CD14-positive monocyte (primary cell): ENCODE data around the gene ZNF385A. TPM values are rescaled to one million over a fixed set of nuclear protein-coding genes. Genes with fewer than 3 reads are reported as not detected.

Experiments
- DNase-seq, 3 donors: peaks; one replicate each; pipeline ENCODE4 v3.0.0-alpha.2; 2011 to 2022
- H2AFZ ChIP-seq: 2 replicates; pipeline ENCODE4 v1.6.0; 2012; ENCODE audit warnings: mild to moderate bottlenecking, low read depth, low read length, inconsistent platforms; ENCODE audit not compliant: insufficient read depth, poor library complexity, severe bottlenecking
- H3K27ac ChIP-seq, 2 donors: 1 replicate in 1 of 2; 2 replicates in 1 of 2; pipeline ENCODE4 v1.5.1; 2012 to 2013; ENCODE audit warnings: low read length in 2 of 2, control low read depth in 1 of 2, inconsistent platforms in 1 of 2, low read depth in 1 of 2, mild to moderate bottlenecking in 1 of 2
- H3K27me3 ChIP-seq, 2 donors: one replicate each; pipeline versions ENCODE4 v1.6.0 to v1.6.1; 2011 to 2013; ENCODE audit warnings: low read length in 2 of 2; ENCODE audit not compliant: control insufficient read depth in 2 of 2, insufficient read depth in 2 of 2
- H3K36me3 ChIP-seq, 2 donors: replicated peaks in 1 of 2; 1 replicate in 1 of 2; 2 replicates in 1 of 2; pipeline versions ENCODE4 v1.5.1 to v1.6.1; 2012 to 2013; ENCODE audit warnings: low read length in 2 of 2, control low read depth in 1 of 2, inconsistent platforms in 1 of 2, mild to moderate bottlenecking in 1 of 2; ENCODE audit not compliant: insufficient read depth in 2 of 2, control insufficient read depth in 1 of 2
- H3K4me1 ChIP-seq, 2 donors: 1 replicate in 1 of 2; 2 replicates in 1 of 2; pipeline versions ENCODE4 v1.5.1 to v1.6.1; 2012 to 2013; ENCODE audit warnings: low read length in 2 of 2, control low read depth in 1 of 2, inconsistent platforms in 1 of 2, mild to moderate bottlenecking in 1 of 2, moderate library complexity in 1 of 2; ENCODE audit not compliant: insufficient read depth in 2 of 2, control insufficient read depth in 1 of 2
- H3K4me2 ChIP-seq: replicated peaks from 2 replicates; pipeline ENCODE3; 2012; ENCODE audit warnings: low read length, moderate library complexity, mild to moderate bottlenecking; ENCODE audit not compliant: poor library complexity, severe bottlenecking; ENCODE audit errors: extremely low read depth
- H3K4me3 ChIP-seq, 3 experiments: fragments of 200-600 bp in 1 of 3; sonication (generic) in 1 of 3; replicated peaks in 1 of 3; 1 replicate in 2 of 3; 2 replicates in 1 of 3; pipeline ENCODE4 v1.5.1; 2011 to 2013; ENCODE audit warnings: low read length in 3 of 3, mild to moderate bottlenecking in 3 of 3, control low read depth in 2 of 3, low read depth in 2 of 3, inconsistent platforms in 1 of 3, moderate library complexity in 1 of 3
- H3K79me2 ChIP-seq: 2 replicates; pipeline ENCODE4 v1.6.0; 2012; ENCODE audit warnings: mild to moderate bottlenecking, control low read depth, inconsistent platforms, low read length, moderate library complexity; ENCODE audit not compliant: insufficient read depth
- H3K9ac ChIP-seq: 2 replicates; pipeline ENCODE4 v1.6.0; 2017; ENCODE audit warnings: low read length, mild to moderate bottlenecking; ENCODE audit not compliant: insufficient read depth, poor library complexity, severe bottlenecking
- H3K9me3 ChIP-seq, 2 donors: replicated peaks in 1 of 2; 1 replicate in 1 of 2; 2 replicates in 1 of 2; pipeline versions ENCODE4 v1.5.1 to v1.6.1; 2012 to 2013; ENCODE audit warnings: low read length in 2 of 2, control low read depth in 1 of 2; ENCODE audit not compliant: control insufficient read depth in 1 of 2, insufficient read depth in 1 of 2
- H4K20me1 ChIP-seq: 2 replicates; pipeline ENCODE4 v1.6.0; 2012; ENCODE audit warnings: mild to moderate bottlenecking, low read length, control low read depth, moderate library complexity; ENCODE audit not compliant: insufficient read depth
- H3K27ac Mint-ChIP-seq, 7 donors: one replicate each; pipeline ENCODE4 v1.8.0; 2020; ENCODE audit warnings: mild to moderate bottlenecking in 7 of 7, mixed read lengths in 7 of 7, moderate library complexity in 6 of 7, inconsistent platforms in 2 of 7
- H3K27me3 Mint-ChIP-seq, 3 donors: one replicate each; pipeline ENCODE4 v1.8.0; 2021 to 2022; ENCODE audit warnings: low read depth in 3 of 3, mild to moderate bottlenecking in 3 of 3, mixed read lengths in 3 of 3, moderate library complexity in 3 of 3, inconsistent platforms in 1 of 3
- H3K36me3 Mint-ChIP-seq, 2 donors: one replicate each; pipeline ENCODE4 v1.8.0; 2020; ENCODE audit warnings: mixed read lengths in 2 of 2, inconsistent platforms in 1 of 2, mild to moderate bottlenecking in 1 of 2
- H3K4me1 Mint-ChIP-seq: one replicate; pipeline ENCODE4 v1.8.0; 2020; ENCODE audit warnings: mild to moderate bottlenecking, mixed read lengths
- H3K4me3 Mint-ChIP-seq, 2 donors: one replicate each; pipeline ENCODE4 v1.8.0; 2020; ENCODE audit warnings: mild to moderate bottlenecking in 2 of 2, mixed read lengths in 2 of 2, moderate library complexity in 1 of 2
- H3K9me3 Mint-ChIP-seq, 7 donors: one replicate each; pipeline ENCODE4 v1.8.0; 2020 to 2022; ENCODE audit warnings: mixed read lengths in 7 of 7, mild to moderate bottlenecking in 6 of 7, moderate library complexity in 6 of 7, inconsistent platforms in 2 of 7
- CTCF ChIP-seq: fragments of 200-600 bp; IDR thresholded peaks from one replicate; pipeline ENCODE4 v1.8.0; 2022; ENCODE audit warnings: antibody characterized with exemption, mild to moderate bottlenecking
- WGBS: methylation state at CpG from one replicate; pipeline ENCODE4 v1.1.5; 2013; ENCODE audit warnings: missing lambda C conversion rate; ENCODE audit not compliant: insufficient coverage; 5-methylcytosine and 5-hydroxymethylcytosine counted together
- intact Hi-C, 2 donors: fragments of 100-400 bp; cut with micrococcal nuclease; formaldehyde crosslinking; loops; one replicate each; pipeline versions ENCODE4 v1.15.0 to v1.15.1; 2023
- polyA plus RNA-seq, 3 donors: library from polyadenylated mRNA; depleted of rRNA in 1 of 3; unstranded in 2 of 3; stranded (reverse) in 1 of 3; fragments of 300-500 nt in 2 of 3; fragments of >200 nt in 1 of 3; fragmentation: Illumina TruSeq in 2 of 3; gene quantifications; 1 replicate in 2 of 3; 2 replicates in 1 of 3; pipeline ENCODE4 v1.2.3, GENCODE V29; 2012 to 2021

Gene ZNF385A
- polyA plus RNA-seq, 3 donors, result 53.9 to 97.6 (median 78.3) TPM

- no peak for TF ChIP-seq CTCF
- Mint-ChIP-seq H3K27ac (peak overlapping the region in 6 of 7 donors; percentile 14 to 85 (median 70)), H3K9me3 (peaks cover 0 to 3% (median 0%) of the 10 kb centered on the region in 7 donors), H3K36me3 (peaks cover 3 to 6% of the 10 kb centered on the region in 2 donors), H3K27me3 (peaks cover 5 to 7% (median 6%) of the 10 kb centered on the region in 3 donors), H3K4me3 (peak overlapping the region in 1 of 2 donors; percentile 54), H3K4me1 (peaks cover 65% of the 10 kb centered on the region)
- Histone ChIP-seq H3K27me3 (no peaks in the 10 kb centered on the region), H3K4me3 (no peak overlapping the region), H3K27ac (no peak overlapping the region), H3K36me3 (no peaks in the 10 kb centered on the region), H3K79me2 (peaks cover 31% of the 10 kb centered on the region), H4K20me1 (peaks cover 24% of the 10 kb centered on the region), H3K9me3 (no peaks in the 10 kb centered on the region), H3K4me2 (no peak overlapping the region), H3K4me1 (peaks cover 37 to 60% of the 10 kb centered on the region in 2 donors), H3K9ac (no peak overlapping the region), H2AFZ (no peak overlapping the region)
- intact Hi-C loops, result no loop called here
- no peak for DNase-seq
- 69% methylated on average over 3 of the region's 4 CpGs for WGBS
These were observed 36.8 kb upstream of the ZNF385A start for GRCh38 chr12:54421175-54421878.

- peak overlapping the region in 1 of 2 donors; percentile 48 for H3K4me3 Mint-ChIP-seq
- H3K9ac ChIP-seq, result no peak overlapping the region
- no peak for DNase-seq
These were observed 36.2 kb upstream of the ZNF385A start for GRCh38 chr12:54420766-54421144.

More at GRCh38 chr12:54420766-54421144, 36.2 kb upstream of the ZNF385A start:
- H3K4me2 ChIP-seq, result no peak overlapping the region
- H3K27ac ChIP-seq, result no peak overlapping the region
- H3K36me3 Mint-ChIP-seq, result peaks cover 3 to 8% of the 10 kb centered on the region in 2 donors
- peaks cover 0 to 3% (median 0%) of the 10 kb centered on the region in 7 donors for H3K9me3 Mint-ChIP-seq
- H3K36me3 ChIP-seq, result no peaks in the 10 kb centered on the region
- 17% methylated on average over 2 of the region's 2 CpGs for WGBS
- no peaks in the 10 kb centered on the region for H3K9me3 ChIP-seq
- intact Hi-C loops, result no loop called here
- peaks cover 5 to 6% (median 6%) of the 10 kb centered on the region in 3 donors for H3K27me3 Mint-ChIP-seq
- H3K4me3 ChIP-seq, result no peak overlapping the region
- peaks cover 37% of the 10 kb centered on the region for H3K79me2 ChIP-seq
- peaks cover 69% of the 10 kb centered on the region for H3K4me1 Mint-ChIP-seq
- H2AFZ ChIP-seq, result no peak overlapping the region
- H3K4me1 ChIP-seq, result peaks cover 43 to 66% of the 10 kb centered on the region in 2 donors
- peaks cover 24% of the 10 kb centered on the region for H4K20me1 ChIP-seq
- H3K27ac Mint-ChIP-seq, result peak overlapping the region in 2 of 7 donors; percentile 28 to 75
- no peak for TF ChIP-seq CTCF
- H3K27me3 ChIP-seq, result no peaks in the 10 kb centered on the region
